ENCODE data around the gene ARHGAP27.

Gene ARHGAP27

GRCh38 chr17:45402916-45403315 lies 29.8 kb downstream of the ARHGAP27 start:
- Histone ChIP-seq H3K4me1 (ENCODE audit: control insufficient read depth, insufficient read depth, low read length) (peaks cover 22% of the 10 kb centered on the region), H3K27ac (ENCODE audit: low read depth, low read length) (no peak overlapping the region), H3K36me3 (ENCODE audit: control insufficient read depth, insufficient read depth, low read length) (no peaks in the 10 kb centered on the region), H3K27me3 (ENCODE audit: control insufficient read depth, insufficient read depth, low read length) (no peaks in the 10 kb centered on the region), H3K9ac (ENCODE audit: low read length) (no peak overlapping the region), H3K9me3 (ENCODE audit: control insufficient read depth, insufficient read depth, low read depth, low read length) (no peaks in the 10 kb centered on the region), H3K4me3 (ENCODE audit: low read depth, low read length) (no peak overlapping the region)

DNA sequence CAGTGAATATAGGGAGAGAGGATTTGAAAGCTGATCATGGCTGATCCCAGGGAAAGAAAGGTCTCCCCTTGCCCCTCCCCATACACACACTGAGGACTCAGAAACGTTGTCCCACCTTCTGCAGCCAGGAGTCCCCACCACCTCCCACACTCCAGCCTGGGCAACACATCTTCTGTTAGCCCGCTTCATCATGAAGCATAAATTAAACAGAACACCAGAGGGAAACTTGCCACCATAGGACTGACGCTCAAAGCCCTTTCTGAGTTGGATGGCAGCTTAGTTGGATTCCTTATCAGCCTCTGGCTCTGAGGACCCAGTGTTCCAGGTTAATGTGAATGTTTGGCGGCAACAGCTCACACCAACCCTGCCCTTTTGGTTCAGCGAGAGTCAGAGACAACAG lies 33.9 kb downstream of the ARHGAP27 start:
- no peak overlapping the region for H3K9ac ChIP-seq (ENCODE audit: low read length)
- H3K27ac ChIP-seq (ENCODE audit: low read depth, low read length) = no peak overlapping the region
- H3K9me3 ChIP-seq (ENCODE audit: control insufficient read depth, insufficient read depth, low read depth, low read length) = no peaks in the 10 kb centered on the region
- H3K27me3 ChIP-seq (ENCODE audit: control insufficient read depth, insufficient read depth, low read length) = no peaks in the 10 kb centered on the region
- H3K4me3 ChIP-seq (ENCODE audit: low read depth, low read length) = no peak overlapping the region
- peaks cover 7% of the 10 kb centered on the region for H3K4me1 ChIP-seq (ENCODE audit: control insufficient read depth, insufficient read depth, low read length)
- no peaks in the 10 kb centered on the region for H3K36me3 ChIP-seq (ENCODE audit: control insufficient read depth, insufficient read depth, low read length)

- Histone ChIP-seq H3K27ac (ENCODE audit: low read depth, low read length) (no peak overlapping the region), H3K4me1 (ENCODE audit: control insufficient read depth, insufficient read depth, low read length) (peaks cover 7% of the 10 kb centered on the region), H3K4me3 (ENCODE audit: low read depth, low read length) (no peak overlapping the region), H3K27me3 (ENCODE audit: control insufficient read depth, insufficient read depth, low read length) (no peaks in the 10 kb centered on the region), H3K9ac (ENCODE audit: low read length) (no peak overlapping the region), H3K9me3 (ENCODE audit: control insufficient read depth, insufficient read depth, low read depth, low read length) (no peaks in the 10 kb centered on the region), H3K36me3 (ENCODE audit: control insufficient read depth, insufficient read depth, low read length) (no peaks in the 10 kb centered on the region)
Observed at GRCh38 chr17:45397796-45398195, 34.9 kb downstream of the ARHGAP27 start.

DNA sequence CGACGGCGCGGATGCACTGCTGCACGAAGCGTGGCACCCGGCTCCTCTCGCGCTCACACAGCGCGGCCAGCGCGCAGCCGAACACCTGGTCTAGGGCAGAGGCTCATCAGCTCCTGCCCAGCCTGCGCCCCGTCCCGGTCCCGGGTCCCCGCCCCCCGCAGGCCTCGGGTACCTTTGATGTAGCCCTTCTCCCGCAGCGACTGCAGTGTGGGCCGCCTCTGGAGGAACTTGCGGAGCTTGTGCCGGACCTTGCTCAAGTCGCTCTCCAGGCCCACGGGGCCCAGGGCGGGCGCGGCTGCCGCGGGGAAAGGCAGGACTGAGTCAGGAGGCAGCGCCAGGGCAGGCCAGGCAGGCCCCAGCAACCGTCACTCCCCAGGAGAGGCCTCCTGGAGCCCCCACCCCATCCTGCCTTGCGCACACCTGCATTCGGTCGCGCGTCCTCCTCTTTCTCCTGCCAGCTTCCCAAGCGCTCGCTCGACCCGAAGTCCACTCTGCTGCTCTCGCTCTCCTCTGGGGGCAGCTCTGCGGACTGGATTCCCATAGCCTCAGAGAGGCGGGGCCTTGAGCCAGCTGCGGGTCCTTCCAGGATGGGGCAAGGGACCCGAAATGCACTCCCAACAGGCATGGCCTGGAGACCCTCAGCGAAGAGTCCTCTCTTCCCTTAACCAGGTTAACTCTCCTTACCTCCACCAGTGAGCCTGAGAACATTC lies 36.0 kb downstream of the ARHGAP27 start:
- H3K9ac ChIP-seq (ENCODE audit: low read length) = no peak overlapping the region
- H3K4me3 ChIP-seq (ENCODE audit: low read depth, low read length) = no peak overlapping the region
- no peak overlapping the region for H3K27ac ChIP-seq (ENCODE audit: low read depth, low read length)
- H3K4me1 ChIP-seq (ENCODE audit: control insufficient read depth, insufficient read depth, low read length) = peaks cover 7% of the 10 kb centered on the region
- no peaks in the 10 kb centered on the region for H3K36me3 ChIP-seq (ENCODE audit: control insufficient read depth, insufficient read depth, low read length)
- no peaks in the 10 kb centered on the region for H3K27me3 ChIP-seq (ENCODE audit: control insufficient read depth, insufficient read depth, low read length)
- H3K9me3 ChIP-seq (ENCODE audit: control insufficient read depth, insufficient read depth, low read depth, low read length) = no peaks in the 10 kb centered on the region

DNA sequence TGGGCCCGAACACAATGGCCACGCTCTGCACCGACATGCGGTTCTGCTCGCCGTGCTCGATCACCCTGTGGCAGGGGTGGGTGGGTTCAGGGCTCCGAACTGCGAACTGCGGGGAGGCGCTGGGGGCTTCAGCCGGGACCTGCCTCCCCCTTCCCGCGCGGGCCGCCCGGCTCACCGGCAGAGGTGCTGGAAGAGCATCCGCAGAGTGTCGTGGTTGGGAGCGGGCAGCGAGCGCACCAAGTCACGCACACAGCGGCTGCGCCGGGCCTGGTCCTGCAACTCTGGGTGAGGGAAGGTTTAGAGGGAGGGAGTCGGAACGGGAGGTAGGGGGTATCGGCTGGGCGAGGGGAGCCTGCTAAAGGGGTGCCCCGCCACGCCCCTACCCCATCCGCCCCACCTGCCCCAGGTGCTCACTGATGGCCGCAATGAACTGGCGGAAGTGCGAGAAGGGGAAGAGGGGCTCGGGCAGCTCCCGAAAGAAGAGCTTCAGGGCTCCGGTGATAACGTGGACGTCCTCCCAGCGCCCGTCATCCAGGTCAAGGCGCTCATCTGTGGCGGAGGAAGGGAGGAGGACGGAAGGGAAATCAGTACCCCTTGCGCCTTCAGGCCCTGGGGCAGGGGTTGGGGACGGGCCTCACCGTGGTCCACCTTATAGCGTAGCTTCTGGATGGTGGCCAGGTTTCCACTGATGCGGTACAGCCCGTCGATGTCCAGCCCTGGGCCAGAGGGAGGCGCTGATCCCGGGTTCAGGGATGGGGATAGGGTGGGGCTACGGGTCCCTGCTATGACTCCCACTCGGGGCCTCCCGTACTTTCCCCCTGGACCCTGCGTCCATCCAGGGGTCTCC lies 36.9 kb downstream of the ARHGAP27 start:
- H3K9me3 ChIP-seq (ENCODE audit: control insufficient read depth, insufficient read depth, low read depth, low read length) = no peaks in the 10 kb centered on the region
- H3K4me1 ChIP-seq (ENCODE audit: control insufficient read depth, insufficient read depth, low read length) = peaks cover 7% of the 10 kb centered on the region
- H3K27ac ChIP-seq (ENCODE audit: low read depth, low read length) = no peak overlapping the region
- no peak overlapping the region; the same call in 1 of the 2 replicates for H3K4me3 ChIP-seq (ENCODE audit: low read depth, low read length)
- no peak overlapping the region for H3K9ac ChIP-seq (ENCODE audit: low read length)
- H3K36me3 ChIP-seq (ENCODE audit: control insufficient read depth, insufficient read depth, low read length) = no peaks in the 10 kb centered on the region
- H3K27me3 ChIP-seq (ENCODE audit: control insufficient read depth, insufficient read depth, low read length) = no peaks in the 10 kb centered on the region

DNA sequence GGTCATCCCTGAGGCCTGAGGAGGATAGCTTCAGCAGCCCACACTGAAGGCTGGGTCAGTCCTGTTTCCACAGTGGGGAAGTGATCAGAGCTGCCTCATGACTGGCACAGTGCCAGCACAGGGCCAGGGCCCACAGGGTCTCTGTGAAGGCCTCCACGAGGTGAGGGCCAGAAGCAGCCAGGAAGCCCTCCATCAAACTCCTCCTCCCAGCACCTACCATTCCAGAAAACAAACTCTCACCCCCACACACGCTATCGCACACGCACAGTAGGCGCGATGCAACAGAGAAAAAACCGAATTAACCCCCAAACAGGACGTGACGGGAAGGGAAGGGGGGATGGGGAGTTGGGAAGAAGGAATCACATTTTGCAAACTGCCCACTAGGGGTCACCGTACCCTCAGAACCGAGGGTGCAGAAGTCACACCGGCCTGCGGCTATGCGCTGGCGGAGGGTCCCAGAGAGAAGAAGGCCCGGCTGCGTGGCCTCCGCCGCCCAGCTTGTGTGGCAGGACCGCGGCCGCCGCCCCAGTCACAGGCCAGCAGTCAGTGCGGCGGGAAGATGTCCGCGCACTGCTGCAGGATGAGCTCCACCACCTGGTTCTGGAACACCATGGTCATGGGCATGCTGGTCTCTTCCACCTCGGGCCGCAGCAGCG lies 37.6 kb downstream of the ARHGAP27 start:
- H3K36me3 ChIP-seq (ENCODE audit: control insufficient read depth, insufficient read depth, low read length) = no peaks in the 10 kb centered on the region

DNA sequence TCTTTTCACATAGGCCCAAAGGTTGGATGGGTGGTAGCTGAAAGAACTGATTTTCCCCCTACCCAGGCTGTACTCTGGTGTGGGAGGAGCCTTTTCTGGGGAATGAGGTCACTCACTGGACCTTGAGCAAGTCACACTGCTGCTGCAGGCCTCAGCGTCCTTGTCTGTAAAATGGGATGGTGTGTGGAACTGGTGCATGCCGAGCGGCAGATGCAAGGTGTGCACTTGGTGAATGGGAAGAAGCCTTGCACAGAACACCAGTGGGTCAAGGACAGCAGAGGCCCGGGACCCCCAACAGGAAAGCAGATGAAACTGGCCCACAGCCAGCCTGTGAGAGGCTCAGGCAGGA lies 38.1 kb downstream of the ARHGAP27 start:
- Histone ChIP-seq H3K27ac (ENCODE audit: low read depth, low read length) (no peak overlapping the region), H3K36me3 (ENCODE audit: control insufficient read depth, insufficient read depth, low read length) (no peaks in the 10 kb centered on the region), H3K4me3 (ENCODE audit: low read depth, low read length) (no peak overlapping the region), H3K9me3 (ENCODE audit: control insufficient read depth, insufficient read depth, low read depth, low read length) (no peaks in the 10 kb centered on the region), H3K9ac (ENCODE audit: low read length) (peak overlapping the region; percentile 2), H3K27me3 (ENCODE audit: control insufficient read depth, insufficient read depth, low read length) (no peaks in the 10 kb centered on the region), H3K4me1 (ENCODE audit: control insufficient read depth, insufficient read depth, low read length) (peaks cover 8% of the 10 kb centered on the region)

More for the DNA sequence above, 37.6 kb downstream of the ARHGAP27 start:
- Histone ChIP-seq H3K4me1 (ENCODE audit: control insufficient read depth, insufficient read depth, low read length) (peaks cover 7% of the 10 kb centered on the region), H3K4me3 (ENCODE audit: low read depth, low read length) (no peak overlapping the region; the same call in 1 of the 2 replicates), H3K27me3 (ENCODE audit: control insufficient read depth, insufficient read depth, low read length) (no peaks in the 10 kb centered on the region), H3K9ac (ENCODE audit: low read length) (peak overlapping the region; percentile 2), H3K9me3 (ENCODE audit: control insufficient read depth, insufficient read depth, low read depth, low read length) (no peaks in the 10 kb centered on the region), H3K27ac (ENCODE audit: low read depth, low read length) (no peak overlapping the region)

- Histone ChIP-seq H3K27me3 (ENCODE audit: control insufficient read depth, insufficient read depth, low read length) (no peaks in the 10 kb centered on the region), H3K9ac (ENCODE audit: low read length) (no peak overlapping the region), H3K4me3 (ENCODE audit: low read depth, low read length) (no peak overlapping the region), H3K4me1 (ENCODE audit: control insufficient read depth, insufficient read depth, low read length) (peaks cover 13% of the 10 kb centered on the region), H3K9me3 (ENCODE audit: control insufficient read depth, insufficient read depth, low read depth, low read length) (no peaks in the 10 kb centered on the region), H3K36me3 (ENCODE audit: control insufficient read depth, insufficient read depth, low read length) (no peaks in the 10 kb centered on the region), H3K27ac (ENCODE audit: low read depth, low read length) (no peak overlapping the region)
Observed at GRCh38 chr17:45394091-45394490, 38.6 kb downstream of the ARHGAP27 start.

DNA sequence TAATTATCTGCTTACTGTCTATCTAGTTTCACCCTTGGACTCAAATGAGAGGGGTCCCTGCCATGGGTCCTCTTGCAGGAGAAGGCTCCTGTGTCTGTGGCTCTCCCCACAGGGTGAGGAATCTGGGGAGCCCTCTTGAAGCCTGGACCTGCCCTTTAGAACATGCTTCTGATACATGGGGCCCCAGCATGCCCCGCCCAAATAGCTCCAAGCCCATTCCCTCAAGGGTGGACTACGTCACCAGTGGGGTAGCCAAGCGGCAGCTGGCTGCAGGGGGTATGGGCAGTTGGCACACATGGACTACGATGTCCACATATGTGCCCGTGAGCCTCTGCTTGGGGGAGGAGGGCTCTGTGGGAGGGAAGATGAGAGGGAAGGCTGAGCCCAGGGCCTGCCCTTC lies 39.3 kb downstream of the ARHGAP27 start:
- no peak overlapping the region for H3K27ac ChIP-seq (ENCODE audit: low read depth, low read length)
- no peaks in the 10 kb centered on the region for H3K27me3 ChIP-seq (ENCODE audit: control insufficient read depth, insufficient read depth, low read length)
- no peak overlapping the region for H3K4me3 ChIP-seq (ENCODE audit: low read depth, low read length)
- no peaks in the 10 kb centered on the region for H3K9me3 ChIP-seq (ENCODE audit: control insufficient read depth, insufficient read depth, low read depth, low read length)
- H3K4me1 ChIP-seq (ENCODE audit: control insufficient read depth, insufficient read depth, low read length) = peaks cover 16% of the 10 kb centered on the region
- H3K36me3 ChIP-seq (ENCODE audit: control insufficient read depth, insufficient read depth, low read length) = no peaks in the 10 kb centered on the region
- no peak overlapping the region for H3K9ac ChIP-seq (ENCODE audit: low read length)

- Histone ChIP-seq H3K27ac (ENCODE audit: low read depth, low read length) (no peak overlapping the region), H3K27me3 (ENCODE audit: control insufficient read depth, insufficient read depth, low read length) (no peaks in the 10 kb centered on the region), H3K4me3 (ENCODE audit: low read depth, low read length) (no peak overlapping the region), H3K36me3 (ENCODE audit: control insufficient read depth, insufficient read depth, low read length) (no peaks in the 10 kb centered on the region), H3K4me1 (ENCODE audit: control insufficient read depth, insufficient read depth, low read length) (peaks cover 16% of the 10 kb centered on the region), H3K9ac (ENCODE audit: low read length) (no peak overlapping the region), H3K9me3 (ENCODE audit: control insufficient read depth, insufficient read depth, low read depth, low read length) (no peaks in the 10 kb centered on the region)
Observed at GRCh38 chr17:45391918-45392317, 40.8 kb downstream of the ARHGAP27 start.

DNA sequence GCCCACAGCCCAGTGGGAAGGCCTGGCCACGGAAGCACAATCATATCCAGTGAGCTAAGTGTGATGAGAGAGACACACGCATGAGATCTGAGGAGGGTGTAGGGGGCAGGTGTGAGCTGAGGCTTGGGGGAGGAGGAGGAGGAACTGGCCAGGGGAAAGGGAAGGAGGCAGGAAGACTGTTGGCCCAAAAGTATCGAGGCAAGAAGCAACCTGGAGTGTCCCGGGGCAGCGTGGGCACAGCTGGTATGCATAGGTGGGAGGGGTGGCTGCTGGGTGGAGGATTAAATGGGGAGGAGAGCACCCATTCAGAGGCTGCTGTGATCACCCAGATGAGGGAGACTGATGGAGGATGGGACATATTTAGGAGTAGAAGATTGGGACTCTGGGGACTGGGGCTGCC lies 41.4 kb downstream of the ARHGAP27 start:
- Histone ChIP-seq H3K27me3 (ENCODE audit: control insufficient read depth, insufficient read depth, low read length) (no peaks in the 10 kb centered on the region), H3K9me3 (ENCODE audit: control insufficient read depth, insufficient read depth, low read depth, low read length) (no peaks in the 10 kb centered on the region), H3K27ac (ENCODE audit: low read depth, low read length) (no peak overlapping the region), H3K4me3 (ENCODE audit: low read depth, low read length) (no peak overlapping the region), H3K4me1 (ENCODE audit: control insufficient read depth, insufficient read depth, low read length) (peaks cover 16% of the 10 kb centered on the region), H3K9ac (ENCODE audit: low read length) (no peak overlapping the region), H3K36me3 (ENCODE audit: control insufficient read depth, insufficient read depth, low read length) (no peaks in the 10 kb centered on the region)
